Hematopoietic multipotent progenitor cell treated with erythropoietin and hydrocortisone succinate and interleukin-3 and kit ligand, for 4 days (in vitro differentiated cells): ENCODE results near the gene PUS10.
"Not testable (repeated sequence)": the region's sequence is repeated elsewhere in the genome, so short reads cannot be mapped to it uniquely, and the experiment has no call there.

Experiments
- DNase-seq: peaks from one replicate; pipeline ENCODE4 v3.0.0-alpha.2; 2015

PUS10 gene

DNA sequence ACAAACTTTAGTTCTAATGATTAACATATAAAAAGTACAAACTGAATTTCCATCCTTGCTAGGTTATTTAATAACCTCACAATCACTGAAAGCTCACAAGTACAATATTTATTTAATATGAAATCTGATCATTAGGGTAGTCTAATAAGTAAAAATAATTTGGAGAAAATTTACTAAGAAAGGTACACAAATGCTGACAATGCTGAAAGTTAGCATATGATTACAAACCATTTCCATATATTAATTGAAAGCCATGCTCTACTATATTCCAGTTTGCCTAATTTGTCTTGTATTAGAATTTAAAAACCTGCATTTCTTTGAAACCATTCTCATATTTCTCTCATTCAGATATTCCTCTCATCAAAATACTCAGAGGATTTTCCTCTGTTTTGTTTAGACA, 8.7 kb downstream of the PUS10 start:
- DNase-seq = no peak

- DNase-seq = no peak
Observed at GRCh38 chr2:61006486-61007105, 11.5 kb downstream of the PUS10 start.

DNA sequence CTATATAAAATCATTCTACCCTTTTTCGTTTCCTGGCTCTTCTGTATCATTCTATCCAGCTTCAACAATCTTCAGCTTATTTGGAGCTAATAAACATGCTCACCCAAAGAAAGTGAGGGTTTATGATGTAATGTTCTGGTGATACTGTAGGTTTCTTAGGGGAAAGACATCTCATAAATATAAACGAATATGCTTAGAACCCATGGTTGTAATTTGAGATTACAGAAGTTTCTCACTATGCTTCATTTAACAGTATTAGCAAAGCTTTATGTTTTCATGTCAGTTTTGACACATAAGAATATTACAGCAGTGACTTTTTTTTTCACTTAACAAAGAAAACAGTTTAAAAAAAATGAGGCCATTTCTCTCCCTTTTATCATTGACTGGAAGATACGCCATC, 12.3 kb downstream of the PUS10 start:
- DNase-seq = no peak

- DNase-seq = peak; percentile 81
Observed at GRCh38 chr2:60998628-60999545, 19.2 kb downstream of the PUS10 start.

DNA sequence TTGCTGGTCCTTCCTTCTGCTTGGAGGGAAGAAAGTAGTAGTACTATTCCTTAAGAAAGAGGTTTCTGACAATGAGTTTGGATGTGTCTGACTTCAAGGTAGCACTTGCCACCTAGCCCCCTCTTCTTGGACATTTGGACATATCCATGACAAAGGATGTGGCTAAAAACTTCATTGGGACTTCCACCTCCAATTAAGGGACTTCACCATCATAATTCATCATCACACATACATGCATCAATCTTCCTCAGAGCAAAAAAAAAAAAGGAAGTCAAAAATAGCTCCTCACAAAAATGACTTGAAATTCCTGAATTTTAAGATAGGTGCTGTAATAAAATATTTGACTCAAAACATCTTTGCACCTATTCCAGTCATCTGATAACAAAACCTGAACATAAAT, 23.9 kb downstream of the PUS10 start:
- no peak for DNase-seq

DNA sequence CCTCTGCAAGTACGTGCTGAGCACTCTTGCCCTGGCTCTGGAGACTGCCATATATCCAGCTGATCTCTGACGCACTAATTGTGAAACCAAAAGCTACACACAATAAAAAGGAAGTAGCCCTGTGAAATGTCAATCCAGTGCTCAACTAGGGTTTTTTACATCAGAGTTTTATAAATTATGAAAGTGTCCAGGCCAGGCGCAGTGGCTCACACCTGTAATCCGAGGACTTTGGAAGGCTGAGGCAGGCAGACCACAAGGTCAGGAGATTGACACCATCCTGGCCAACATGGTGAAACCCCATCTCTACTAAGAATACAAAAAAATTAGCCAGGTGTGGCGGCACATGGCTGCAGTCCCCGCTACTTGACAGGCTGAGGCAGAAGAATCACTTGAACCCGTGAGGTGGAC, 25.1 kb downstream of the PUS10 start:
- DNase-seq = peak; percentile 66

GRCh38 chr2:60991644-60992043, 26.4 kb downstream of the PUS10 start:
- DNase-seq = no peak

DNA sequence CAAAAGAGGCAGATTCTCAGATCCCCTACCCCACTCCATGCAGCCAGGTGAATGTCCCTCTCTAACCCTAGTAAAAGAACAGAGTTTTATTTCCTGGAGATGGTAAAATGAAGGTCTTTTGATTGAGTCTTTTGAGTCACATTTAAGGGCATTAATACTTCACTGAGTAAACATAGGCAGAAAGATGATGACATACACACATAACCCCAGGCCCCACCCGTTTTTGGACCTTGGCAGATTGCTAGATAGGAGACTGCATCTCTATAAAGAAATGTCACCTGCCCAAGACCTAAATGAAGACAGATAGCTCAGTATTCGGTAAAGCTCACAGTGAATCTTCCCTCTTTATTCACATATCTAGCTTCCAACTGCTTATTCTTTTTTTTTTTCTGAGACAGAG, 28.8 kb downstream of the PUS10 start:
- no peak for DNase-seq

GRCh38 chr2:60987656-60988055, 30.4 kb downstream of the PUS10 start:
- not testable (repeated sequence) for DNase-seq

DNA sequence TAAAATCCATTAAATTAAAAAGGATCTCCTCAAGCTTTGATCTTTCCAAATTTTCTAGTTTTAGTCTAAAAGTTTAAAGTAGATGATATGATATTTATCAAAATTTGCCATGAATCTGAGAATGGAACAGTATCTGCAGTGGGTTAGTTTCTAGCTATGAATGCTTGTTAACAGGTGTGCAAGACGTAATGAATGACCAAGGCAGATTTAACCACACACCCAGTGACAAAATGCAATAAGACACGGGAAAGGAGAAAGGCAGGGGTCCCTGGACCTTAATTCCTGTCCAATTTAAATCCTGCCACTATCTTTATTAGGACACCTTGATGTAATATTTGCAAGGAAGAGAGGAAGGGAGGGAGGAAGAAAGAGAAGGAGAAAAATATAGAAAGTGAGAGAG, 31.0 kb downstream of the PUS10 start:
- no peak for DNase-seq

- DNase-seq = peak; percentile 41
Observed at GRCh38 chr2:60984720-60985119, 33.3 kb downstream of the PUS10 start.

DNA sequence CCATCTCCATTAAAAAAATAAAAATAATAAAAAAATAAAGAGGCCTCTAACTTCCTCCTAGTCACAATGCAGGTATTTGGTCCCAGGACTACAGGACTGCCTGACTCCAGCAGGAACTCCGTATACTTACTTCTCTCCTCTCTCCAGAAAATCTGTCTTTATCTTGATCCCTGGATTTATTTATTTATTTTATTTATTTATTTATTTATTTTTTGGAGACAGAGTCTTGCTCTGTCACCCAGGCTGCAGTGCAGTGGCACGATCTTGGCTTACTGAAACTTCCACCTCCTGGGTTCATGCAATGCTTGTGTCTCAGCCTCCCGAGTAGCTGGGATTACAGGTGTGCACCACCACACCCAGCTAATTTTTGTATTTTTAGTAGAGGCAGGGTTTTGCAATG, 36.0 kb downstream of the PUS10 start:
- not testable (repeated sequence) for DNase-seq

DNA sequence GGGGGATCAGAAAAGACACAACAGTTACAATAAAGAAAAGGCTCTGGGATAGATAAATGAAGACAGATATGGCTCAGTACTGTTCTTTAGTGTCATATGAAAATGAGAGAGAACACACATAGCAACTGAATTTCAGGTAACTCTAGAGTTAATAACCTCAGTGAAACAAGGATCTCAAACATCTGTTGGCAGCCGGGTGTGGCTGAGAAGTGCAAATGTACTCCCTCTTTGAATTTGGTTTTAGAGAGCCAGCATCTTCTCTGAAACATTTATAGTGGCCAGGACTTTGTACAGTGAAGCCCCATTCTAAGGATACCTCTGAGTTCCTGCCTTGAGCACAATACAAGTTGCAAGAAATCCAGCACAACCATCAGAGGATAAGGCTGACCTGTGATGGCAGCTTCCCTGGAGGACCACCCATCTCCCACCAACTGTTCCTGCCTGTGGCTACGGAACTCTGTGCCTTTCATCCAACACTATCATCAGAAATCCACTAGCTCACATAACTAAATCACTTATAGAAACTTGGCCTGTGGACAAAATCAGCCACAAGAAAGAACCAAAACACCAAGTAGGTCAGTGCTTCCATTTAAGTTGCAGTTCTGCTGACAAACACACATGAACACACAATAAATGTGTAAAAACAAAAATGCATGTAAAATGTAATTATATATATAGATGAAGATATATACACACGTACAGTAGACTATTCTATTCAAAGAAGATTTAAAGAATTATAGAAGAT, 37.8 kb downstream of the PUS10 start:
- DNase-seq = no peak

DNA sequence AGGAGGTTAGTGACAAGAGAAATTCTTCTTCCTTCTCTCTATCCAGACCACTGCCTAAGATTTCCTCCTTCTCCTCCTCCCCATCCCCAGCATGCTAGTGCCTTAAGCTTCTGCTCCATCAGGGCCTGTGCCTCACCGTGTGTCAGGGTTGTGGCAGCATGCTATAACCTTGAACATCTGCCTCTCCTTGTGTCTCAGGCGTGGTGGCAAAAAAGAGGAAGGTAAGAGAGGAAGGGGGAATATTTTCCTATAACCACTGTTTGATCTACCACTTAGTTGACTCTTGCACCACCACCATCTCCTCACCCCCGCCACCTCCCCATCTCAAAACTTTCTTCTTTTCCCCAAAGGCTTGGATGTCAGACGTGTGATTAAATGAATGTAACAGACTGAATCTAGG, 38.8 kb downstream of the PUS10 start:
- DNase-seq = peak; percentile 16

DNA sequence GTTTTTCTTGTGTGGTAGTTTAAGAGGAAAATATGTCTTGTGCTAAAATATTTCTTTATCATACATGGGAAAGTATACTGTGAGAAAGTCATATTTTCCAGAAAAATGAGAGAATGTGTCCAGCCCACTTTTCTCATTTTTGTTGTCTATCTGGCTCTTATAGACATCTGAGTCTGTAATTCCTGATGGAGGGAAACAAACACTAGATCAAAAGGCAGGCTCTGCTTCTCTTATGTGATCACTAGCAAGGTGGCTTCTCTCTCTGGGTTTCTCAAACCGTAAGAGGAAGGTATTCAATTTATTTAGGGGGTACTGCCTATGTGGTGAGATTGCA, 40.5 kb downstream of the PUS10 start:
- DNase-seq = no peak

- DNase-seq = no peak
Observed at GRCh38 chr2:60976875-60977561, 41.0 kb downstream of the PUS10 start.

- DNase-seq = no peak
Observed at GRCh38 chr2:60976256-60976850, 41.7 kb downstream of the PUS10 start.

DNA sequence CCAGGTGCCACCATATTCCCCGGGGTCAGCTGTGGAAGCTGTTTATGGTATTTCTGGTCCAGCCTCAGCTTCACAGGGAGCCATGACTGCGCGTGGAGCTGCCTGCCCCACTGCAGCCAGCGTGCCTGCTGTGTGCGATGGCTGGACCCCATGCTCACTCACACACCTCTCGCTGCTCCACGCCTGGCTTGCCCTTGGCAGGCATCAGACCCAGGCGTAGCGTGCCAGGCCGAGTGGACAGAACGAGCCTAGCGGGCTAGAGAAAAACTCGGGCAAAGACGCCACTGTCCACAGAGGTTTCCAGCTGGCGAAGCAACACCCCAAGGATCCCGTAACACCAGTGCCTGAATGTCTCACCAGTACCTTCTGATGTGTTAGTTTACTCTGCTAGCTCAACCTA, 43.4 kb downstream of the PUS10 start:
- DNase-seq = no peak

DNA sequence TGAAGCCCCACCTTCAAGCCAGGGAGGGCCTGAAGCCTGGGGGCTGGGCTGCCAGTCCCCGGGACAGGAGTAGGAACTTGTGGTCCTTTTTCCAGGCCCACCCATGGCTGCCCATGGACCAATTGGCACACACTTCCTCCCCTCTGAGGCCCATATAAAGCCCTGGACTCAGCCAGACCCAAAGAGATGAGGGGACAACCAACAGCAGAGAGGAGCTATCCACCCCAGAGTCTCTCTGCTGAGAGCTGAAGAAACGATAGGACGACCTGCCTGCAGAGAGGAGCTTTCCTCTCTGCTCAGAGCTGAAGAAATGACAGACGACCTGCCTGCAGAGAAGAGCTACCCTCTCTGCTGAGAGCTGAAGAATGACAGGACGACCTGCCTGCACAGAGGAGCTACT, 44.4 kb downstream of the PUS10 start:
- DNase-seq = no peak

GRCh38 chr2:60972889-60973656, 45.0 kb downstream of the PUS10 start:
- DNase-seq = no peak

- no peak for DNase-seq
Observed at GRCh38 chr2:60966507-60967405, 51.3 kb downstream of the PUS10 start.
